ENCODE data around the gene HLA-G.

HLA-G gene

DNA sequence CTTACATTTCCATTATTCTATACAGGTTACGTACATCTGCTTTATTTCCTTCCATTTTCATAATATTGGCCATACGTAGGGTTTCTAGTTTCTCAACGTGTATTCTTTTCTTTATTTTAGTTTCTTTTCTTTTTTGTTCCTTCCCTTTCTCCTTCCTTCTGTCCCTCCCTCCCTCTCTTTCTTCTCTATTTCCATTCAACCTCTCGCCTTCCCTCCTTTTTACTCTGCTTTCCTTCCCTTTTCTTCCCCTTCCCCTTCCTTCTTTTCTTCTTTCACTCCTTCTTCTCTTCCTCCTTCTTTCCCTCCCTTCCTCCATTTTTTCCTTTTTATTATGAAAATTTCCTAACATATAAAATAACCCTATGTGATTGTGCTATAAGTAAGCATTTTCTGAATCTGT, 8.7 kb upstream of the HLA-G start:
- no peak for DNase-seq

DNA sequence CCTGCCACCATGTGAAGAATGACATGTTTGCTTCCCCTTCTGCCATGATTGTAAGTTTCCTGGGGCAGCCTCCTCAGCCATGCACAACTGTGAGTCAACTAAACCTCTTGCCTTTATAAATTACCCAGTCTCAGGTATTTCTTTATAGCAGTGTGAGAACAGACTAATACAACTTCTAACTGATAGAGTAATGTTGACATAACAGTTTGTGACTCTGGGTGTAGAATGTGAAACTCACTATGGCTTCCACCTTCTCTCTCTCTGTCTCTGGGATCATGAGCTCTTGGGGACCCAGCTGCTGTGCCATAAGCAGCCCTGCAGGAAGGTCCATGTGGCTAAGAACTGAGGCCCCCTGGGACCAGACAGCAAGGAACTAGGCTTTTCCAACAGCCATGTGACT, 3.5 kb upstream of the HLA-G start:
- DNase-seq = no peak

DNA sequence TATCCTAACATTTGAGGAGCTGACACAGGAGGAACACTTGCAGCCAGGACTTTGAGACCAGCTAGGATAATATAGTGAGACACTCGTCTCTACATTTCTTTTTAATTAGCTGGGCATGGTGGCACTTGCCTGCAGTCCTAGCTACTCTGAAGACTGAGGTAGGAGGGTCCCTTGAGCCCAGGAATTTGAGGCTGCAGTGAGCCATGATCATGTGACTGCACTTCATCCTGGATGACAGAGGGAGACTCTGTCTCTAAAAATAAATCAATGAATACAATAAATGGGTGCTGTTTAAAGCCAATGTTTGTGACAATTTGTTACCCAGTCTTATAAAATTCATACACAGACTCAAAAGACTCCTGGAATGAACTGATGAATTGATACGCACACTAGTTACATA, 1.8 kb upstream of the HLA-G start:
- no peak for DNase-seq

DNA sequence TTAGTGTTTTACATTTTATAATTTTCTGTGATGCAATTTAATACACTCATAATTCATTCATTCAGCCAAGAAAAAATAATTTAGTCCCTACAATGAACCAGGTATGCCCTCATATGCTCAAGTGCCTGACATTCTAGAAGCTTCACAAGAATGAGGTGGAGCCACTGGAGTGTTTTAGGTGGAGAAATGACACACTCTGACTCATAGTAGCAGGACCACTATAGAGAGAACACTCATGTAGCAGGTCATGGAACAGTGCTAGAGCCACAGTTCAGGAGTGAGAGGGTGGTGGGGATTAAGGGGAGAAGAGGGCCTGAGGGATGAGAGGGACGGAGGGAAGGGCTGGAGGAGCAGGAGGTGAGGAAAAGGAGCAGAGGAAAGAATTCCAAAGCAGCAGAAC, 1.4 kb upstream of the HLA-G start:
- DNase-seq = no peak

DNA sequence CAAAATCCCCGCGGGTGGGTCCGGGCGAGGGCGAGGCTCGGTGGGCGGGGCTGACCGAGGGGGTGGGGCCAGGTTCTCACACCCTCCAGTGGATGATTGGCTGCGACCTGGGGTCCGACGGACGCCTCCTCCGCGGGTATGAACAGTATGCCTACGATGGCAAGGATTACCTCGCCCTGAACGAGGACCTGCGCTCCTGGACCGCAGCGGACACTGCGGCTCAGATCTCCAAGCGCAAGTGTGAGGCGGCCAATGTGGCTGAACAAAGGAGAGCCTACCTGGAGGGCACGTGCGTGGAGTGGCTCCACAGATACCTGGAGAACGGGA, 809 bp downstream of the HLA-G start:
- DNase-seq = no peak

DNA sequence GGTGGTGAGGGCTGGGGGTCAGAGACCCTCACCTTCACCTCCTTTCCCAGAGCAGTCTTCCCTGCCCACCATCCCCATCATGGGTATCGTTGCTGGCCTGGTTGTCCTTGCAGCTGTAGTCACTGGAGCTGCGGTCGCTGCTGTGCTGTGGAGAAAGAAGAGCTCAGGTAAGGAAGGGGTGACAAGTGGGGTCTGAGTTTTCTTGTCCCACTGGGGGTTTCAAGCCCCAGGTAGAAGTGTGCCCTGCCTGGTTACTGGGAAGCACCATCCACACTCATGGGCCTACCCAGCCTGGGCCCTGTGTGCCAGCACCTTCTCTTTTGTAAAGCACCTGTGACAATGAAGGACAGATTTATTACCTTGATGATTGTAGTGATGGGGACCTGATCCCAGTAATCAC, 2.1 kb downstream of the HLA-G start:
- no peak for DNase-seq

DNA sequence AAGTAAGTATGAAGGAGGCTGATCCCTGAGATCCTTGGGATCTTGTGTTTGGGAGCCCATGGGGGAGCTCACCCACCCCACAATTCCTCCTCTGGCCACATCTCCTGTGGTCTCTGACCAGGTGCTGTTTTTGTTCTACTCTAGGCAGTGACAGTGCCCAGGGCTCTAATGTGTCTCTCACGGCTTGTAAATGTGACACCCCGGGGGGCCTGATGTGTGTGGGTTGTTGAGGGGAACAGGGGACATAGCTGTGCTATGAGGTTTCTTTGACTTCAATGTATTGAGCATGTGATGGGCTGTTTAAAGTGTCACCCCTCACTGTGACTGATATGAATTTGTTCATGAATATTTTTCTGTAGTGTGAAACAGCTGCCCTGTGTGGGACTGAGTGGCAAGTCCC, 2.8 kb downstream of the HLA-G start:
- no peak for DNase-seq

DNA sequence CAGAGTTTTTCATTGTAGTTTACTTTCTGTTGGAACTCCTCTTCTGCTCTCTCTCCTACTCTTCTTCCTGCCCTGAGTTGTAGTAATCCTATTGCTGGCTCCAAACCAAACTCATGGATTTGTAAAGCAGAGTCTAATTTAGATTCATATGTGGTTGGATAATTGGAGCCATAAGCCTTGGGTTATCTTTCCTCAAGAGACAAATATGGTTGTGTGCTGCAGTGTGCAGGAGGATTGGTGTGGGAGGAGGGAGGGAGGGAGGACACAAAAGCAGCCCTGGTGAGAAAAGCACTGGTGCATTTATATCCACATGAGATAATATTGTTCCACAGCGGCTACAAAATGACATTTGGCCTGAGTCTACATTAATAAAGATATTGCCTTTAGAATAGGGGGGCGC, 4.2 kb downstream of the HLA-G start:
- no peak for DNase-seq

DNA sequence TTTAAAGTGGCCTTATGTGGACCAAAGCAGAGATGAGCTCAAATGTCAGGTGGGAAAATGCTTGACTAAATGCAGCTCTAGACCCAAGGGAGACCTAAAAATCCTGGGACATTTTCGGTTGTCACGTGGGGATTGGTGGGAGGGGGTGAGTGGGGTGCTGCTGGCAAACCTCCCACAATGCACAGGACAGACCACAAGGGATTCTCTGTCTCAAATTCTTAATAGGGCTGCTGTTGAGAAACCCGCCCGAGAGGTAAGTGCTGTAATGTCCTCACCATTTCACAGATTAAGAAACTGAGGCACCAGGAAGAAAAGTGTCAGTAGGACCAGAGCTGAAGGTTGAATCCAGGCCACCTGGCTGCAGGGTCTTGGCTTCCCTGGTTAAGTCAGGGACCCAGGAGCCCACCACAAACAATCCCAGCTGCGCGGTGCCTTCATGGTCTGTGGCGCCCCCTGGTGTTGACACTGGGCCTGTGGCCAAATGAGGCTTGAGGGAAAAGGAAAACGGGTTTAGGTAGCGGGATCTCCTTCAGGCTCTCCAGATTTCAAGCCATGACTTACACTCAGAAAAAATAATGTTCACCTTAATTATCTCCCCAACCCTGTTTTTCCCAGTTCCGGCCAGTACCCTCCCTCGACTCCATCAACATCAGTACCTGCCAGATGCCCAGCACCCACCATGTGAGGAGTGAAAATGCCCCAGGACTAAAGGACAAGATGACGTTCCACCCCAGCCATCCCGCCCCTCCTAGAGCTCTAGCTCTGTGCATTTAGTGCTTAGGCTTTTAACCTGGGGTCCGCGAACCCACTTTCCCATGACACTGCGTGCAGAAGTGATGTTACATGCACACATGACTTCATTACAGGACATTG, 7.2 kb downstream of the HLA-G start:
- DNase-seq = peak in 1 of 2 donors; percentile 52

DNA sequence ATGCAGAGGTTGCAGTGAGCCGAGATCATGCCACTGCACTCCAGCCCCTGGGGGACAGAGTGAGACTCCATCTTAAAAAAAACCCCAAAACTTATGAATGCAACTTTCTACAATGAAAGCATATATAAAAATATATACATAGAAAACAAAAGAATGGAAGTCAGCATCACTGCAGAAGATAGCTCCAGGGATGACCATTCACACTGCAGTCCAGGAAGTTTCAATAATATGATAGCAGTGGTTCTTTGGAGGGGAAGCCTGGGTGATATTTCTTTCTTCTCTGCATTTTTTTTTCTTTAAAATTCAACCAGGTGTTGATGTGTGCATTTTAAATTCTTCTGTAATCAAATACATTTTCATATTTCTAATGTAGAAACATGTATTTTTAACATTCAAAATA, 12.3 kb downstream of the HLA-G start:
- DNase-seq = no peak

DNA sequence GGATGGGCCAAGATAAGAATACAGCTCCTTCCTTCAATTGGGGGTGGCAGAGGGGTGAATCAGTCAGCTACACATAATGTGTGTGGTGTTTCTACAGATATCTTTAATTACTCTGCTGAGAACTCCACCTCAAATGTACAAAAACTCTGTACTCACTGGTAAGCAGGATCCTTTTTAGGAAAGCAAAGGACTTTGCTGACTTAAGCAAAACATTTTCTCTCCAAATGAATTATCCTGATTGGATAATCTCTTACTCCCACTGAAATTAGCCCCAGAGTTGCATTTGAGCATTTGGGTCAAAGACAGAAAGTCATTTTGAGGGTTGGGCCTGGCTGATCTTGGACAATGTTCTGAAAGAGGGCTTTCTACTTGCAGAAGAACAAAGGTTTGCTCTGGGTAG, 13.4 kb downstream of the HLA-G start:
- no peak for DNase-seq

DNA sequence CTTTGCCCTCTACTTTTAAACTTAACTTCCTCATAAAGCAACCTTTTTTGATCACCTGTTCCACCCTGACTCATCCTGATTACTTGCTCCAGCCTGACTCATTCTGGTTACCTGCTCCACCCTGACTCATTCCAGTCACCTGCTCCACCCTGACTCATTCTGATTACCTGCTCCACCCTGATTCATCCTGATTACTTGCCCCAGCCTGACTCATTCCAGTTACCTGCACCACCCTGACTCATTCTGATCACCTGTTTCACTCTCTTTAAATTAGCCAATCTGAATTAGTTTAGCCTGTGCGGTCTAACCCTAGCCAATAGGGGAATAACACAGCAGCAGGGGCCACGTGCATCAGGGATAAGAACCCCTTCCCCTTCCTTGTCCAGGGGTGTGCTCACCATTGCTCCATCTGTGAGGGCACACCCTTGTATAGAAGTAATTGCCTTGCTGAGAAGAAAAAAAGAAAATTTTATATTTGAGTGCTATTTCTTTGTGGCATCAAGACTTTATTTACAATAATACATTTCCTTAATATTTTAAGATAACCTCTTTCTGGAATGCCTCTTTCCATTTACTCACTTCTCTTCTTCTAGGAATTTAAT, 17.9 kb downstream of the HLA-G start:
- no peak for DNase-seq

DNA sequence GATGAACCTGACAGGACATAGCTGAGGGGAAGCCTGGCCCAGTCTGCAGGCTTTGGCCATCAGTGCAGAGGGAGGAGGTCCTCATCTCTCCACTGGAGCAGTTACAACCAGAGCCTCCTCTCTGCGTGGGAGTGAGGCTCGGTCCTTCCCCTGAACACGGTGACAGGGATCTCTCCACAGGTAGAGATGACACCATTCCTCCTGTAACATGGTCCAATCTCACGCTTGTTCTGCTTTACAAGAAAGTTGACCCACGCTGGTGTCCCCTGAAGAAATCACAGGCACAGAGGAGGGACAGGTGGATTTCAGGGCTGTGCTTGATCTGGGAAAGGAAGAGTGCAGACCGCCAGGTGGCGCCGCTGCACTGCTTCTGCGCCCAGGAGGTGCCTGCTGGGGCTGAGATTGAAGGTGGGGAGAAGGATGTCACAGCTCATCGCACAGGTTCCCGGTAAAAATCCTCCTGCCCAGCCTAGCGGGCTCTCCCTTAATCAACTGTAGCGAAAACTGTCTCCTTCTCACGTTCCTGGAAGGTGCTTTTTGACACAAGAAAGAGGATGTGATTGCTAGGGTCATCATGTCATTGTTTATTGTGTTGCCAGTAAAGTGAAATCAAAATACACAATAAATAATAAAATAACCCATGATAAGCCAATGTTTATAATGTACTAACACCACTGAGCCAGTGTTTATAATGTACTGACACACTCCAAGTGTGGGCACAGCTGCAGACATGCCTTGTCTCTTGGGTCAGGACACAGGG, 20.4 kb downstream of the HLA-G start:
- peak; percentile 46 to 83 for DNase-seq

DNA sequence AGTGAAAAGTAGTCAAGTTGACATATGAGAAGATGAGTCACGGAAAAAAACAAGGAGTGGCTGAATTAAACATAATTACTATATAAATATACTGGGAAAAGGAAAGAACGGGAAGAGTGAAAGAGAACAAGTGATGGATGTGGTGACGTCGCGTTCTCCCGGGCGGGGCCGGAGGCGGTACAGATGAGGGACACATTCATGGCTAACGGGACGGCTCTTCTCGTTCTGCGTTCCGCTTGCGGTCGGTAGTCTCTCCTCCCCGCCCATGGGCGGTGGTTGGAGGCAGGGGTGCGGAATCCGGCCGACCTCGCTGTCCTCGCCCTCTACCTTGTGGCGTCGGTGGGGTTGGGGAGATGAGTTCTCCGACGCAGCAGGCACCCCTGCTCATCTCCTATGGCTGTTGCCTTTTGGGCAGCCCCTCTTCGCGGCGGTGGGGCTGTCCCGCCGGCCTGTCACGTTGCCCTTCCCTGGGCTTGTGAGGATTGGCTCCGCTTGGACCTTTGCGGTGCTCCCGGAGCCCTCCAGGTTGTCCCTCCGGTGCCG, 22.5 kb downstream of the HLA-G start:
- DNase-seq = peak; percentile 13 to 49

DNA sequence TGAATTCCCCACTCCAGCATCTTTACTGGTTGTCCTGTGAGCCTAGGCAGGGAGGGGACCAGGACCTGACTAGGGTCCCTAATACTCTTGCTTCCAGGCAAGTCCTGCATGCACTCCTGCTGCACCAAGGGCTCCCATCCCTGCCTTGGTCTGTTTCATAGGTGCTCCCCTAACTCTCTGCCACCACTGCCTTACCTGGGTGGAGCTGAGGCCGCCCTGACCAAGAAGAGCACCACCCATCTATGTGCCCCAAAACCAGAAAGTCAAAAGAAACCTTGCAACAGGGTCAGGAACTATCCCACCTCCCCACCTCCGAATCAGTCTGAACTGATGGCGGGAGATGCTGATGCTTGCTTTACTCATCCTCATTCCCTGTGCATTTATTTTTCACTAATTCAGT, 23.6 kb downstream of the HLA-G start:
- DNase-seq = no peak

DNA sequence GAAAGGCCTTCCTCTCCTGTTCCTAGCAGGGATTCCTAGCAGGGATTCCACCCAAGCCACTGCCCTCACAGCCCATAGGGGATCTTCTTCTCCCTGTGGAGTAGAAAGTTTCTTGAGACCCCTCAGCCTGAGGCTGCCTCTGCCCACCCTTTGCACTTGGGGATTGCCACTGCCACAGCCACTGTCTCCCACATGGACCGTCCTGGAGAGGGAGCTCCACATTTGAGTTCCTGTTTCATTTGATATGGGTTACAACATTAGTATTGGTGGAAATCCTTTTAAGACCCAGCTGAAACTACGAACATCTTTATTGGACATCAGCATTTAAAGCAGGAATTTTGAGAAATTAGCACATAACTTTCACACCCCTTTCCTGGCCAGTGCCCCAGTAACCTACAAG, 25.6 kb downstream of the HLA-G start:
- DNase-seq = no peak

DNA sequence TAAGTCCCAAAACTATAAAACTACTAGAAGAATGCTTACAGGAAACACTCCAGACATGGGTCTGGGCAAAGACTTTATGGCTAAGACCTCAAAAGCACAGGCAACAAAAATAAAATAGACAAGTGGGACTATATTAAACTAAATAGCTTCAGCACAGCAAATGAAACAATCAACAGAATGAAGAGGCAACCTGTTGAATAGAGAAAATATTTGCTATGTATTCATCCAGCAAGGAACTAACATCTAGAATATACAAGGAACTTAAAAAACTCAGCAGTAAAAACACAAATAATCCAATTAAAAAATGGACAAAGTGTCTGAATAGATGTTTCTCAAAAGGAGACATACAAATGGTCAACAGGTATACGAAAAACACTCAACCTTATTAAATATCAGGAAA, 30.4 kb downstream of the HLA-G start:
- no peak for DNase-seq

DNA sequence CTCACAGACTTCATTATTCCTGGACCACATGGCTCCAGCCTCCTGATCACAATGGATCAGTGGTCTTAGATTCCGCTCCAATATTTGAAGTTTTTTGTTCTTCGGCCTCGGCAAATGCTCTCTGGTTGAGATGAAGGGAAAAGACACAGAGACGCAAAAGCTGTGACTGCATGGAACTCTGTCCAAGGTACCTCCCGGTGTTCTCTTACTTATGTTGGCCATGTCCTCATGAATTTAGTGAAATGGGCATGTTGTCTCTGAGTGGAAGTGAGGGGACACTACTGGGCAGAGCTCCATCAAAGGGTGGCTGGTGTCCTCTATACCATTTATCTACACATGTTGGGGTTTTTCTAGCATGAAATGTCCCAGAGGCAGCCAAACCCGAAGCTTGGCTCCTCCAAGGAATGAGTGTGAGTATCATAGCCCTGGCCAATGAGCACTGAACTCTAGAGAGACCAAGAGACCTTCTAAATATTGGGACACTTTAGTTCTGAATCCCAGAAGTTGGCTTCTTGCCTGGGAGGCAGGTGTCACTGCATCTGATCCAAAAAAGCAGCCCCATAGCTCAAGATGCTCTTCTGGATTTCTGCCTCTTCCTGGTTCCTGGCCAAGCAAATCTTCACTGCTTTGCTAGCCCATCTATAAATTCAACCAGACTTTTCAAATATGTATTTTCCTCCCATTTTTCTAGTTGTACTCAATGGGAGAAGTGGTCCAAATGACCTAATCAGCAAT, 34.1 kb downstream of the HLA-G start:
- DNase-seq = no peak

DNA sequence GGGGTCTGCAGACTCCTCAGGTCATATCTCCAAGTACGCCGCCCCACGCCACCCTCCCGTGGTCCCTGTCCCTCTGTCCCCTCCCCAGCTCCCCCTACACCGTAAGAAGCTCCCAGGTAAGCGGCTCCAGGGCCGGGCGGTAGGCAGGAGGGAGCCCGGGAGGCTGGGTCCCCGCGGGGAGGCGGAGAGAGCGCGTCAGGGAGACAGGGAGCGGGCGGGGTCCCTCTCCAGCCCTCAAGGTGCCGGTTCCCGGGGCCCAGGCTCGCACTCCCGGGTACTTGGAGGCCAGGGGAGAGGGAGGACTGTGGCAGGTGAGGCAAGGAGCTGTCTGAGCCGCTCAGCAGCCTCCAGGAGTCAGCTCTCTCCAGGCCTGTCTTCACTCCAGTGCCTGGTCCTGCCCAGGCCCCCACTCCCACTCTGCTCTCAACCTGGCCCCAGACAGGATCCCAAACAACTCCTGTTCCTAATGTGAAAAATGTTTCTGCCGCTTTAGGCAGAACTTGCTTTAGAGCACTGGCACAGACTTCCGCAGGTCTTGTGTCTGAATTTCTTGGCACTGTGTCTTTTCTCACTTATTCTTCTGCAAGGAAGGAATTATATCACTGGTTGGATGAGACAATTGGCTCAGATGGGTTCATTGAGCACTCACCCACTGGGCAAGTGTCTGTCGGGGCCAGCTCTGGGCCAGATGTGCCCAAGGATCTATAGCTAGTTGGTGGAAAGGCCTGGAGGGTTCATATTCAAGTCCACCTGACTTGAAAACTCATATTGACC, 36.6 kb downstream of the HLA-G start:
- no peak for DNase-seq

DNA sequence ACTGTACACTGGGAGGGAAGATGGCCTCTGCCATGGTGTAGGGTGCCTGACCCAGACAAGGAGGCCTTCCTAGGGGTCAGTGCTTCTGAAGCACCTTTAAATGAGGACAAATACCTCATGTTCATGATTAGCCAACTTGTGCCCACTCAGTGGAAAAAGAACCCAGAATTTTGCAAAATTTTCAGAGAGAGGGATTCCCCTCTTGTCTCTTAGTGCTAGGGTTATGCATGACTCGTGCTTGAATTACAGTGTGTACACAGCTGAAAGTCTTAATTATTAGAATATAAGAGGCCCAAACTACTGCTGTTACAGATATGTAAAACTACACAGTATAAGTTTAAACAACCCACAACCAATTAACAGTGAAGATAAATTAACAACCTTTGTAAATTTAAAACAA, 38.0 kb downstream of the HLA-G start:
- DNase-seq = peak in 1 of 2 donors; percentile 37

DNA sequence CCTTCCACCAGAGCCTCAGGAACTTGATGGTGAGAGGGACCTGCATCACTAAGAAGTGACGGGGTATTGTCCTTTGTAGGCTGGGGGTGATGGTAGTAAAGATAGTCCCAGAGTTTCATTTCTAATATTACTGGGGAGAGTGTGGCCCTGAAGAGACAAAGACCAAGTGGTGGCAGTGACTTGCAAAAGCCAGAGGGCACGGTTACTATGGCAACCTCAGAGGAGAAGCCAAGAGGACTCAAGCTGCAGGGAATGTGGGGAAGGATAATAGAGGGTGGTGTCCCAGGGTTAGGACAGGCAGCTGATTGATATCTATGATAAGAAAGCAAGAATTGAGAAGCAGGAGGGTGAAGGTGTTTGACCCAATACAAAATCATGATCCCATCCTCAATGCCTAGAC, 42.5 kb downstream of the HLA-G start:
- DNase-seq = no peak

DNA sequence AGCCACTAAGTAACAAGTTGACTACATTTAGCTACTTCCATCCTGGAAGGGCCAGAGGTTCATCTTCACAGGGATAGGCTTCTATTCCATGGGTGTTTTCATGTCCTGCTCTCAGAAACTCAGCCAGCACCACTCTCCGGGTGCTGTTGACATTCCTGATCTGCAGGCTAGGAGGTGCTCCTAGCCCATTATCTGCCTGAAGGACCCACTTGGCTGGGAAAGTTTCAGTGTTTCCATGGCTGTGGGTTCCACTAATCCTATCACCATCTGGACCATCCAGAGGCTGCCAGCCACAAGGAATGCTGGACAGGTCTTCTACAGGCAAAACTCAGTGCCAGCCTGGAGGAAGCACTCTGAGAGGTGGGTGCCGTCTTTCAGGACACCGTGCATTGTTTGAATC, 45.2 kb downstream of the HLA-G start:
- no peak for DNase-seq
